ENCODE data around the gene RAB1A. TPM values are rescaled to one million over a fixed set of nuclear protein-coding genes. Genes with fewer than 3 reads are reported as not detected.

The RAB1A gene
- total and polyA plus RNA-seq, 2 donors (not counting 1 experiment from before 2014, with no cell fraction given) = 26.6 to 42.2 TPM

DNA sequence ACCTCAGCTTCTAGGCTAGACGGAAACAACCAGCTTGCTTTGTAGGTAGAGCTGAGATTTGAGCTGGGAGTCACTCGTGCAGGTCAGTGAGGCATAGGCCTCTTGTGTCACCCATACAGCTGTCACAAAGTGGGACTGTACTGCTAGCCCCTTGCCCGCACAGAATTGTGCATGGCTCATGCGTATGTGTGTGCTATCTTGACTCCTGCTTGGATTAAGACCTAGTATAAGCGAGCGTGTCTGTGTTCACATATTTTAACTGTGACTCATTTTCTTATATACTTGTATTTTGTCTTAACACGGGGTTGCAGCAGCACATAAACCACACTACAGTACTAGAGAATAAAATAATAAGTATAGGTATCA is 53.6 kb downstream of the RAB1A start:
- Histone ChIP-seq H2AFZ (ENCODE audit: insufficient read depth, low read depth, low read length, poor library complexity, severe bottlenecking) (no peak overlapping the region), H3K27ac (ENCODE audit: low read length in 2 of 2) (no peak overlapping the region), H3K36me3 (replicated peaks in 1 of 2; ENCODE audit: control extremely low read depth in 1 of 2, control insufficient read depth in 1 of 2, extremely low read depth in 1 of 2, insufficient read depth in 2 of 2, low read length in 1 of 2) (peaks cover 4 to 47% of the 10 kb centered on the region in 2 experiments), H4K20me1 (ENCODE audit: control insufficient read depth, insufficient read depth, low read length, poor library complexity, severe bottlenecking) (no peaks in the 10 kb centered on the region), H3K4me2 (replicated peaks; ENCODE audit: low read depth, low read length, poor library complexity, severe bottlenecking) (no peak overlapping the region), H3K9ac (ENCODE audit: low read length) (no peak overlapping the region), H3K4me3 (ENCODE audit: control extremely low read depth in 1 of 5, extremely low read depth in 1 of 5, insufficient read depth in 1 of 5, low read depth in 2 of 5, low read length in 4 of 5) (no peak overlapping the region), H3K27me3 (replicated peaks in 1 of 4; ENCODE audit: control extremely low read depth in 1 of 4, control insufficient read depth in 3 of 4, insufficient read depth in 4 of 4, low read length in 3 of 4) (no peaks in the 10 kb centered on the region), H3K79me2 (ENCODE audit: control insufficient read depth, insufficient read depth, low read length) (no peaks in the 10 kb centered on the region), H3K9me3 (ENCODE audit: control extremely low read depth in 1 of 3, control insufficient read depth in 2 of 3, insufficient read depth in 1 of 3, low read length in 2 of 3) (no peaks in the 10 kb centered on the region), H3K4me1 (ENCODE audit: control insufficient read depth in 2 of 2, insufficient read depth in 2 of 2, low read length in 2 of 2) (peaks cover 7 to 18% of the 10 kb centered on the region in 2 donors)
- H3K27ac Mint-ChIP-seq = no peak overlapping the region
- ATAC-seq (ENCODE audit: low read depth) (no peak), DNase-seq (no peak)
- POLR2A ChIA-PET = no interaction called here
- no peaks in the 10 kb centered on the region for H3K27me3 Mint-ChIP-seq
- H3K4me1 Mint-ChIP-seq = peaks cover 28% of the 10 kb centered on the region
- no peak overlapping the region for H3K4me3 Mint-ChIP-seq
- intact Hi-C loops (cut with micrococcal nuclease) = no loop called here
- WGBS (ENCODE audit: insufficient coverage) = 94% methylated on average over 3 of the region's 7 CpGs
- CTCF ChIA-PET = interaction anchor here (2.0 kb wide), 1 partner anchor 11 kb away, joined by 9 read pairs; no protein-coding TSS in a partner anchor
- TF ChIP-seq EZH2 (IDR thresholded peaks at IDR 0.05; ENCODE audit: borderline replicate concordance, insufficient read depth, low read depth, low read length, poor library complexity, severe bottlenecking) = no peak
- TF ChIP-seq, protein P1, sequence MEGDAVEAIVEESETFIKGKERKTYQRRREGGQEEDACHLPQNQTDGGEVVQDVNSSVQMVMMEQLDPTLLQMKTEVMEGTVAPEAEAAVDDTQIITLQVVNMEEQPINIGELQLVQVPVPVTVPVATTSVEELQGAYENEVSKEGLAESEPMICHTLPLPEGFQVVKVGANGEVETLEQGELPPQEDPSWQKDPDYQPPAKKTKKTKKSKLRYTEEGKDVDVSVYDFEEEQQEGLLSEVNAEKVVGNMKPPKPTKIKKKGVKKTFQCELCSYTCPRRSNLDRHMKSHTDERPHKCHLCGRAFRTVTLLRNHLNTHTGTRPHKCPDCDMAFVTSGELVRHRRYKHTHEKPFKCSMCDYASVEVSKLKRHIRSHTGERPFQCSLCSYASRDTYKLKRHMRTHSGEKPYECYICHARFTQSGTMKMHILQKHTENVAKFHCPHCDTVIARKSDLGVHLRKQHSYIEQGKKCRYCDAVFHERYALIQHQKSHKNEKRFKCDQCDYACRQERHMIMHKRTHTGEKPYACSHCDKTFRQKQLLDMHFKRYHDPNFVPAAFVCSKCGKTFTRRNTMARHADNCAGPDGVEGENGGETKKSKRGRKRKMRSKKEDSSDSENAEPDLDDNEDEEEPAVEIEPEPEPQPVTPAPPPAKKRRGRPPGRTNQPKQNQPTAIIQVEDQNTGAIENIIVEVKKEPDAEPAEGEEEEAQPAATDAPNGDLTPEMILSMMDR (IDR thresholded peaks at IDR 0.05) = no peak
- no peaks in the 10 kb centered on the region for H3K9me3 Mint-ChIP-seq (ENCODE audit: insufficient read depth)

DNA sequence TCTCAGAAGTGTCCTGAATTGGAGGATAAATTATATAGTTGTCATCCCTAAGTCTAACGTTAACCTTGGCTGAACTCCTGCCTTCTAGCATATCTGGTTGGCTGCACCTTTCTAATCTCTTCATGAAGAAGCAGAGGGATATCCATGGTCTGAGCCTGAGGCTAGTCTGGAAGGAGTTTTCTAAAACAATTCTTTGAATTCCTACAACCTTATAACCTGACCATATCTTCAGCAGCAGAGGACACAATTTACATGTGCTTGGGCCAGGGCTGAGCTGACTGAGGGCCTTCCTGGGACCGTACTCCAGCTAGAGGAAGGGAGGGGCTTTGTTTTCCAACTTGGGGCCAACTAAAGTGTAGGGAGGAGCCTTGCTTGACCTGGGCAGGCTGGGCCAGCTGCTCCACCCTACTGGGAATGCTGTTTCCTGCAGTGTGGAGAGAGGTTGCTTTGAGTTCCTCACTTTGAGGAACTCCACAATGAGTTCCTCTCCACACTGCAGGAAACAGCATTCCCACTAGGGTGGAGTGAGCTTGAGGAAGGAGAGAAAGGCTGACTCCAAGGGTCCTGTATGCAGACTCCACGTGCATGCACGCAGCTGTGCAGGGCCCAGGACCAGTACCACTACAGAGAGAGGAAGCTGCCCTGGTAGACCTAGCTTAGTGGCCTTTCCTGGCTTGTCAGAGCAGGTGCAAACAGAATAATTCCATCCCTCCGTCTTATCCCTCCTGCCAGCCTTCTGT is 54.1 kb downstream of the RAB1A start:
- Mint-ChIP-seq H3K4me3 (no peak overlapping the region), H3K9me3 (ENCODE audit: insufficient read depth) (no peaks in the 10 kb centered on the region), H3K27me3 (no peaks in the 10 kb centered on the region), H3K27ac (no peak overlapping the region), H3K4me1 (peaks cover 29% of the 10 kb centered on the region)
- H2AFZ ChIP-seq (ENCODE audit: insufficient read depth, low read depth, low read length, poor library complexity, severe bottlenecking) = no peak overlapping the region
- no peak overlapping the region for H3K27ac ChIP-seq (ENCODE audit: low read length in 2 of 2)
- H3K36me3 ChIP-seq (replicated peaks in 1 of 2; ENCODE audit: control extremely low read depth in 1 of 2, control insufficient read depth in 1 of 2, extremely low read depth in 1 of 2, insufficient read depth in 2 of 2, low read length in 1 of 2) = peaks cover 4 to 52% of the 10 kb centered on the region in 2 experiments
- no peak for ATAC-seq (ENCODE audit: low read depth)
- no peaks in the 10 kb centered on the region for H3K27me3 ChIP-seq (replicated peaks in 1 of 4; ENCODE audit: control extremely low read depth in 1 of 4, control insufficient read depth in 3 of 4, insufficient read depth in 4 of 4, low read length in 3 of 4)
- TF ChIP-seq, protein P1 (IDR thresholded peaks at IDR 0.05) = no peak
- TF ChIP-seq EZH2 (IDR thresholded peaks at IDR 0.05; ENCODE audit: borderline replicate concordance, insufficient read depth, low read depth, low read length, poor library complexity, severe bottlenecking) = no peak
- no peaks in the 10 kb centered on the region for H3K79me2 ChIP-seq (ENCODE audit: control insufficient read depth, insufficient read depth, low read length)
- intact Hi-C loops (cut with micrococcal nuclease) = no loop called here
- H4K20me1 ChIP-seq (ENCODE audit: control insufficient read depth, insufficient read depth, low read length, poor library complexity, severe bottlenecking) = no peaks in the 10 kb centered on the region
- DNase-seq = no peak
- no peak overlapping the region for H3K9ac ChIP-seq (ENCODE audit: low read length)
- H3K9me3 ChIP-seq (ENCODE audit: control extremely low read depth in 1 of 3, control insufficient read depth in 2 of 3, insufficient read depth in 1 of 3, low read length in 2 of 3) = no peaks in the 10 kb centered on the region
- no peak overlapping the region for H3K4me3 ChIP-seq (ENCODE audit: control extremely low read depth in 1 of 5, extremely low read depth in 1 of 5, insufficient read depth in 1 of 5, low read depth in 2 of 5, low read length in 4 of 5)
- peaks cover 7 to 18% of the 10 kb centered on the region in 2 donors for H3K4me1 ChIP-seq (ENCODE audit: control insufficient read depth in 2 of 2, insufficient read depth in 2 of 2, low read length in 2 of 2)
- ChIA-PET CTCF (interaction anchor here (2.0 kb wide), 1 partner anchor 11 kb away, joined by 9 read pairs; no protein-coding TSS in a partner anchor), POLR2A (no interaction called here)
- no peak overlapping the region for H3K4me2 ChIP-seq (replicated peaks; ENCODE audit: low read depth, low read length, poor library complexity, severe bottlenecking)
- 93% methylated on average over 3 of the region's 5 CpGs for WGBS (ENCODE audit: insufficient coverage)
